ENCODE results near the gene KAZN.

KAZN gene

GRCh38 chr1:14713077-14713476 lies 114.6 kb downstream of the KAZN start:
- DNase-seq (ENCODE audit: low spot score), result no peak

GRCh38 chr1:14715266-14715665 lies 116.8 kb downstream of the KAZN start:
- no peak for DNase-seq (ENCODE audit: low spot score)

- no peak for DNase-seq (ENCODE audit: low spot score)
Measured at GRCh38 chr1:14715802-14716201, 117.3 kb downstream of the KAZN start.

GRCh38 chr1:14716474-14716873 lies 118.0 kb downstream of the KAZN start:
- DNase-seq (ENCODE audit: low spot score), result no peak

GRCh38 chr1:14718476-14718875 lies 120.0 kb downstream of the KAZN start:
- DNase-seq (ENCODE audit: low spot score), result no peak

- DNase-seq (ENCODE audit: low spot score), result no peak
Measured at GRCh38 chr1:14723401-14723800, 124.9 kb downstream of the KAZN start.

GRCh38 chr1:14724246-14724645 lies 125.8 kb downstream of the KAZN start:
- no peak for DNase-seq (ENCODE audit: low spot score)

GRCh38 chr1:14724678-14725077 lies 126.2 kb downstream of the KAZN start:
- DNase-seq (ENCODE audit: low spot score), result no peak

- DNase-seq (ENCODE audit: low spot score), result no peak
Measured at GRCh38 chr1:14725238-14725637, 126.8 kb downstream of the KAZN start.

- no peak for DNase-seq (ENCODE audit: low spot score)
Measured at GRCh38 chr1:14725695-14726094, 127.2 kb downstream of the KAZN start.

GRCh38 chr1:14726606-14727005 lies 128.1 kb downstream of the KAZN start:
- no peak for DNase-seq (ENCODE audit: low spot score)

GRCh38 chr1:14728516-14728915 lies 130.0 kb downstream of the KAZN start:
- no peak for DNase-seq (ENCODE audit: low spot score)

- no peak for DNase-seq (ENCODE audit: low spot score)
Measured at GRCh38 chr1:14732728-14733047, 134.2 kb downstream of the KAZN start.

- DNase-seq (ENCODE audit: low spot score), result no peak
Measured at GRCh38 chr1:14733048-14733778, 134.7 kb downstream of the KAZN start.

- DNase-seq (ENCODE audit: low spot score), result no peak
Measured at GRCh38 chr1:14733779-14734140, 135.3 kb downstream of the KAZN start.

- no peak for DNase-seq (ENCODE audit: low spot score)
Measured at GRCh38 chr1:14735841-14736240, 137.4 kb downstream of the KAZN start.

- DNase-seq (ENCODE audit: low spot score), result no peak
Measured at GRCh38 chr1:14737561-14738094, 139.1 kb downstream of the KAZN start.

- DNase-seq (ENCODE audit: low spot score), result no peak
Measured at GRCh38 chr1:14738235-14738634, 139.8 kb downstream of the KAZN start.

- DNase-seq (ENCODE audit: low spot score), result no peak
Measured at GRCh38 chr1:14738647-14739046, 140.2 kb downstream of the KAZN start.

- DNase-seq (ENCODE audit: low spot score), result no peak
Measured at GRCh38 chr1:14739082-14739832, 140.8 kb downstream of the KAZN start.

GRCh38 chr1:14740016-14740415 lies 141.5 kb downstream of the KAZN start:
- no peak for DNase-seq (ENCODE audit: low spot score)

- DNase-seq (ENCODE audit: low spot score), result no peak
Measured at GRCh38 chr1:14741082-14741481, 142.6 kb downstream of the KAZN start.

GRCh38 chr1:14741532-14741931 lies 143.0 kb downstream of the KAZN start:
- no peak for DNase-seq (ENCODE audit: low spot score)
